GM19023 (cell line): ENCODE results near the gene MICOS13.

Experiments used
- ATAC-seq: cut with Tn5 transposase; IDR thresholded peaks from one replicate; pipeline ENCODE4 v1.9.1; 2021; ENCODE audit warnings: mild to moderate bottlenecking, moderate library complexity; ENCODE audit not compliant: unreplicated experiment

MICOS13 gene

DNA sequence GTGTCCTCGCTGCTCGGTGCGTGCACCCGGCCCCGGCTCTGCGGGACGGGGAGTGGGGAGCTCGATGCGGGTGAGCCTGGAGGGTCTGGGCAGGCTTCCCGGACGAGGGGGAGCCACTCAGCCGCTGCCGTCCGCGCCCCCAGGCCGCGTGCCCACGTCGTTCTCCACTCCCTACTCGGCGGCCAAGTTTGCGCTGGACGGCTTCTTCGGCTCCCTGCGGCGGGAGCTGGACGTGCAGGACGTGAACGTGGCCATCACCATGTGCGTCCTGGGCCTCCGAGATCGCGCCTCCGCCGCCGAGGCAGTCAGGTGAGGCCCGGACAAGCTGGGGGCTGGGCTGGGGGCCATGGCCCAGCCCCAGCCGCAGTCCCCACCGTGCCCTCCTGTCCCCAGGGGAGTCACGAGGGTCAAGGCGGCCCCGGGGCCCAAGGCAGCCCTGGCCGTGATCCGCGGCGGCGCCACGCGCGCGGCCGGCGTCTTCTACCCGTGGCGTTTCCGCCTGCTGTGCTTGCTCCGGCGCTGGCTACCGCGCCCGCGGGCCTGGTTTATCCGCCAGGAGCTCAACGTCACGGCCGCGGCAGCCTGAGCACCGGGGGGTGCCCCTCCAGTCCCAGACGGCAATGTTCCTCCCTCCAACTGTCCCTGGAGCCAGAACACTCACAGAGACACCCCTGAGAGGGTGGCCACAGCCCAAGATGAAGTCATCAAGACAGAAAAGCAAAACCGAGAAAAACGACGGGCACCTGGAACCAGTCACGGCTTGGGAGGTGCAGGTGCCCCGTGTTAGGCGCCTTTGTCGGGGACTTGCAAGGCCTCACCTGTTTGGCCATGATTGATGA is 7.3 kb upstream of the MICOS13 start:
- no peak for ATAC-seq

DNA sequence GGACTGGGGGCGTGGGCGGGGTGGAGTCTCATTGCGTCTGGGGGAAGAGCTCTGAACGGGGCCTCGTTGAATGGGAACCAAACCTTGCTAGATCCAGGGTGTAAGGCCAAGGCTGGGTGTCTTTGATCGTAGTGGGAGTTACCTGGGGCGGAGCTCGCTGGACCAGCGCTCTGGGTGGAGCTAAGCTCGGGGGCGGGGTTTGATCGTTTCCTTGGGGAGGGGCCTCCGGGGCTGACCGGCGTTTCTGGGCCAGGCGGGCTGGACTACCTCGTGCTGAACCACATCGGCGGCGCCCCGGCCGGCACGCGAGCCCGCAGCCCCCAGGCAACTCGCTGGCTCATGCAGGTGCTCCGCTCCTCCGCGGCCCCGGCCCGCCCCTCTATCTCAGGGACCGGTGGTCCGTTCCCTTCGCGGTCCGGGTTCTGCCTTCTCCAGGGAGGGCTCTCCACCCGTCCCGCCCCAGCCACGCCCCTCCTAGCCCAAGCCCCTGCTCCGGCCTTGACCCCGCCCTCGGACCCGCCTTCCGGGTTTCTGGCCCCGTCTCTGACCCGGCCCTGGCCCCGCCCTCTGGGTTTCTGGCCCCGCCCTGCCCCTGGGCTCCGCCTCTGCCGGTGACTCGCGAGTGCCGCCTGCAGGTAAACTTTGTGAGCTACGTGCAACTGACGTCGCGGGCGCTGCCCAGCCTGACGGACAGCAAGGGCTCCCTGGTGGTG is 6.5 kb upstream of the MICOS13 start:
- ATAC-seq, result peak; percentile 66

- ATAC-seq, result no peak
Observed at GRCh38 chr19:5686326-5686646, 6.0 kb upstream of the MICOS13 start.

DNA sequence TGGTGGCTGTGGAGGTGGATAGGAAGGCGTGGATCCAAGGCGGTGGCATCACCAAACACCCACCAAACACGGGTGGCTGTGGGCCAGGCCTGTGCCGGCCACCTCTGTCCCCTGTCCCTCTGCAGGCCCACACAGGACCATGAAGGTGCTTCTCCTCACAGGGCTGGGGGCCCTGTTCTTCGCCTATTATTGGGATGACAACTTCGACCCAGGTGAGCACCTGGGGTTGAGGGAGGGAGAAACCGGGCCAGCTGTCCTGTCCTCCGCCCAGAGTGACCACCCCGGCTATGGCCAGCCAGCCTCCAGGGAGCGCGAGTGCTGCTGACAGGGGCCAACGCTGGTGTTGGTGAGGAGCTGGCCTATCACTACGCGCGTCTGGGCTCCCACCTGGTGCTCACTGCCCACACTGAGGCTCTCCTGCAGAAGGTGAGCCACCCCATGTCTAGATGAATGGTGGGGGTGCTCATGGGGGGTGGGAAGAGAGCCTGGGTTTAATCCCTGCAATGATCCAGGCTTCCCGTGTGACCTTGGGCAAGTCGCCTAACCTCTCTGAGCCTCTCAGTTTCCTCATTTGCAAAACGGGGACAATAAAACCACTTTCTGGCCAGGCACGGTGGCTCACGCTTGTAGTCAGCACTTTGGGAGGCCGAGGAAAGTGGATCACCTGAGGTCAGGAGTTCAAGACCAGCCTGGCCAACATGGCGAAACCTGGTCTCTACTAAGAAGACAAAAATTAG is 4.5 kb upstream of the MICOS13 start:
- no peak for ATAC-seq

- ATAC-seq, result no peak
Observed at GRCh38 chr19:5683177-5683886, 3.0 kb upstream of the MICOS13 start.

DNA sequence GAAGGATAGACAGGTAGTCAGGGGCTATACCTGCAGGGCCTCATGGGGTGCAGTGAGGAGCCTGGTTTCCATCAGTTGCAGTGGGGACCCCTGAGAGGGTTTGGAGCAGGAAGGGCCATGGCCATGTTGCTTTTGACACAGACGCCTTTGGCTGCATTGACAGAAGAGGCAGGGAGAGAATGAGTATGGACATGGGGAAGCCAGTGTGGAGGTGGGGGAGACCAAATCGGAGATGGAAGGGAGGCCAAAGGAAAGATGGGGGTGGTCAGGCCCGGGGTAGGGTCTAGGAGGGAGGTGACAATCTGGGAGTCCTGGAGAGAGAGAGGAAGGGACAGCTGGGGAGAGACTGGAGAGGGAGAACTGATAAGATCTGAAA is 1.8 kb upstream of the MICOS13 start:
- ATAC-seq, result no peak

DNA sequence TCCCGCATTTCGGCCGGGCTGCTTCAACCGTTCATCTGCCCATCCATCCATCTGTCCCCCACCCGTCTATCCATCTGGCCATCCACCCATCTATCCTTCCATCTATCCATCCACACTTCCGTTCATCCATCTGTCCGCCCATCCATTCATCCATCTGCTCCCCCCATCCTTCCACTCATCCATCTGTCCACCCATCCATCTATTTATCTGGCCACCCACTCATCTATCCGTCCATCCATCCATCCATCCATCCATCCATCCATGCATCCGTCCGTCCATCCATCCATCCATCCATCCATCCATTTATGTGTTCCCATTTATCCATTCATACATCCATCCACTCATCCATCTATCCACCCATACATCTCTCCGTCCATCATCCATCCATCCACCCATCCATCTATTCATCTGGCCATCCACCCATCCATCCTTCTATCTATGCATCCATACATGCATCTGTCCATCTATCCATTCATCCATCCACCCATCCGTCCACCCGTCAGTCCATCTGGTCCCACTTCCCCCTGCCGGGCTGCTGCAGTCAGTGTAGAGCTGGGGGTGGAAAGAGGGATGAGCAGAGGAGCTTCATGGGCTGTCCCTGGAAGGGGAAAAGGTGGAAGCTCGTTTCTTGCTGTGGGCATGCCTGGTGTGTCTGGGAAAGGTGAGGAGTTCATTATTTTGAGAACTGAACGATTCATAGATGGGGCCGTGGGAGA is 1.2 kb upstream of the MICOS13 start:
- ATAC-seq, result no peak

GRCh38 chr19:5680084-5680436 is 256 bp downstream of the MICOS13 start:
- no peak for ATAC-seq

GRCh38 chr19:5679289-5680083 is 830 bp downstream of the MICOS13 start:
- ATAC-seq, result no peak

DNA sequence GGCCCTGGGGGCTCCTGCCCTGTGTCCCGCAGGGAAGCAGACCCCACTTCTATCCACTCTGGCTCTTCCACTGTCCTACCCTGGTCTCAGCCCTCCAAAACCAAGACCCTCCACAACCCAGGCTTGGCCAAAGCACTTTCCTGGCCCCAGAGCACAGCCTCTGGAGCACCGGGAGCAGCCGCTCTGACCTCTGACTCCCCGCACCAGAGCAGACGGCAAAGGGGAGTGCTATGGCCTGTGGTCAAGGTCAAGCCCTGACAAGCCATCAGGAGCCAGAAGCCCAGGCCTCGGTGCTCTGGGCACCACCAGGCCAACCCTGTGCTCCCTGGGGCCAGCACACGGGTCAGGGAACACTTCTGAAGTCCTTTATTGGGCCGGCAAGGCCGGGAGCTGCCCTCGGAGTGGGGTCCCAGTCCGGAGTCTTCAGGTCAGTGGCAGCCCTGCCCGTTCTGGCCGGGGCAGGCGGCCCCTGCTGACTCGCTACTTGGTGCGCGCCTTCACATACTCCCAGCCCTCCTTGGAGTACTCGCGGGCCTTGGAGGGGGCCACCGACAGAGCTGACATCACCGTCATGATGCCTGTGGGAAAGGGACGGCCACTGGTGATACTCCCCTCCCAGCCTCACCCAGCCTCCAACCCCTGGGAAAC is 2.1 kb downstream of the MICOS13 start:
- ATAC-seq, result no peak

DNA sequence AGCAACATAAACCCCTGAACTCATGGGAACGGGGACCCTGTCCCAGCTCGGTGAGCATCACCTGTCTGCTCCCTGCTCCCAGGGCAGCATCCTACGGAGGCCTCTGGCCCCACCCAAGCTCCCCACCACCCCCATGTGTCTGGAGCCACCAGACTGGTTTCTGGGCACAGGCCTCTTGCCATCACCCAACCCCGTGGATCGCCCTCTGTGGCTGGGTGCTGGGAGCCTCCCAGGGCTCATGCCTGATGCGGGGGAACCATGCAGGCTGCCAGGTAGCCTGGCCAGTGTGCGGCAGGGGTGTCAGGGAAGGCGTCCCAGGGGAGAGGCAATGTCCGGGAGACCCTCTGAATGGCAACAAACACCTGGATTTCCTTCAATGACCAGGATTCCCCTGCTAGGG is 2.7 kb downstream of the MICOS13 start:
- ATAC-seq, result no peak

- ATAC-seq, result no peak
Observed at GRCh38 chr19:5677136-5677535, 3.2 kb downstream of the MICOS13 start.

DNA sequence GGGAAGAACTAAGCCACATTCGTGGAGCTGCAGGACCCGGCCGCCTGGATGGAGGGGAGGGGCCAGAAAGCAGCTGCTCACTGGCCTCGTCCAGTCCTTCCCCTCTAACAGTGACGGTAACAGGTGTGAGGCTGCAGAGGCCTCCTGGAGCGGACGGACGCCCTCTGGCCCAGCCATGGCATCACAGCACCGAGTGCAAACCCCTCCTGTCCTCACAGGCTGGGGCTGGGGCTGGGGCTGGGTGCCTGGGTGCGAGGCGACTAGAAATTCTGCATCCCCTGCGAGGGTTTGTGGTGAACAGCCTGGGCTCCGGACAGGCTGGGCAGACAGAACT is 3.6 kb downstream of the MICOS13 start:
- no peak for ATAC-seq

GRCh38 chr19:5676105-5676771 is 4.1 kb downstream of the MICOS13 start:
- no peak for ATAC-seq

GRCh38 chr19:5674714-5675113 is 5.6 kb downstream of the MICOS13 start:
- ATAC-seq, result no peak

DNA sequence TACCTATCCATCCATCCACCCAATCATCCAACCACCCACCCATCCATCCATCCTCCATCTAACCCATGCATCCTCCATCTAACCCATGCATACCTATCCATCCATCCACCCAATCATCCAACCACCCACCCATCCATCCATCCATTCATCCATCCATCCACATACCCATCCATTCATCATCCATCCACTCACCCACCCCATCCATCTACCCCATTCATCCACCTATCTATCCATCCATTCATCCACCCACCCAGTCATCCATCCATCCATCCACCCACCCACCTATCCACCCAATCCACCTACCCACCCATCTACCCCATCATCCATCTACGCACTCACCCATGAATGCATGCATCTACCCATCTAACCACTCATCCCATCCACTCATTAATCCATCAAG is 6.6 kb downstream of the MICOS13 start:
- no peak for ATAC-seq

- no peak for ATAC-seq
Observed at GRCh38 chr19:5672708-5673459, 7.4 kb downstream of the MICOS13 start.

DNA sequence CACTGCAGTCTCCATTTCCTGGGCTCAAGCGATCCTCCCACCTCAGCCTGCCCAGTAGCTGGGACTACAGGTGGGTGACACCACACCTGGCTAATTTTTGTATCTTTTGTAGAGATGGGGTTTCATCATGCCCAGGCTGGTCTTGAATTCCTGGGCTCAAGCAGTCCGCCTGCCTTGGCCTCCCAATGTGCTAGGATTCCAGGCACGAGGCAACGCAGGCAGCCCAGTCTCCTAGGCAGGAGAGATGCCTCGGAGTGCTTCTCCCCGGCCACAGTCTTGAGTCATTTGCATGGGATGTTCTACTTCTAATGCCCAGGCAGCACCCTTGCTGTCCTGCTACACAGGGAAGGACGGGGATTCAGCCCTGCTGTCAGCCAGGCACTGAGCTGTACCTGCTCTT is 8.7 kb downstream of the MICOS13 start:
- ATAC-seq, result no peak
